Nucleus accumbens (tissue), 56 donors: ENCODE results near the gene SCCPDH.
"Not testable (repeated sequence)": the region's sequence is repeated elsewhere in the genome, so short reads cannot be mapped to it uniquely, and the experiment has no call there.

Source experiments
- DNase-seq, 56 donors: peaks; one replicate each; lab custom pipeline; 2025; lab: John Stamatoyannopoulos, UW

SCCPDH gene

DNA sequence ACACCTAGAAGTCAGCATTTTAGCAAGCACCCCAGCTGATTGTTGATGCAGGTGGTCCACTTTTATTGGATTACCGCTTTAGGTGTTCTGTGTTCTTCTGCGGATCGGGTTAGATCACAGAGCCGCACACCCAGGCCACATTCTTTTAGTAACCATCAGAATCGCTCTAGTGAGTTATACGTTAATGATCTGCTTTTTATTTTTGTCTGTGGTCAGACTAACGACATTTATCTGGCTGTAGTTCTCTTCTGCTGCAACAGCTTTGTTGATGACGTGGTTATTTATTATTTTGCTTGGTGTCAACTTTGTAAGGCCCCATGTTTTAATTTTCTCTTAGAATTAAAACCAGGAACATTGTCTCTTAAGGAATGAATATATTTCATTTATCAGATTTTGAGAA lies 18.2 kb downstream of the SCCPDH start:
- no peak for DNase-seq

- DNase-seq, result not testable (repeated sequence)
These were observed 21.9 kb downstream of the SCCPDH start for GRCh38 chr1:246746155-246746554.

- DNase-seq, result peak in 1 of 56 donors; percentile 6
These were observed 23.8 kb downstream of the SCCPDH start for GRCh38 chr1:246748006-246748405.

- DNase-seq, result no peak
These were observed 24.7 kb downstream of the SCCPDH start for GRCh38 chr1:246748867-246749266.

GRCh38 chr1:246750752-246751151 lies 26.5 kb downstream of the SCCPDH start:
- no peak for DNase-seq

GRCh38 chr1:246753670-246754535 lies 29.7 kb downstream of the SCCPDH start:
- DNase-seq, result peak in 36 of 56 donors; percentile 2 to 72 (median 18)

GRCh38 chr1:246755419-246755818 lies 31.2 kb downstream of the SCCPDH start:
- no peak for DNase-seq

DNA sequence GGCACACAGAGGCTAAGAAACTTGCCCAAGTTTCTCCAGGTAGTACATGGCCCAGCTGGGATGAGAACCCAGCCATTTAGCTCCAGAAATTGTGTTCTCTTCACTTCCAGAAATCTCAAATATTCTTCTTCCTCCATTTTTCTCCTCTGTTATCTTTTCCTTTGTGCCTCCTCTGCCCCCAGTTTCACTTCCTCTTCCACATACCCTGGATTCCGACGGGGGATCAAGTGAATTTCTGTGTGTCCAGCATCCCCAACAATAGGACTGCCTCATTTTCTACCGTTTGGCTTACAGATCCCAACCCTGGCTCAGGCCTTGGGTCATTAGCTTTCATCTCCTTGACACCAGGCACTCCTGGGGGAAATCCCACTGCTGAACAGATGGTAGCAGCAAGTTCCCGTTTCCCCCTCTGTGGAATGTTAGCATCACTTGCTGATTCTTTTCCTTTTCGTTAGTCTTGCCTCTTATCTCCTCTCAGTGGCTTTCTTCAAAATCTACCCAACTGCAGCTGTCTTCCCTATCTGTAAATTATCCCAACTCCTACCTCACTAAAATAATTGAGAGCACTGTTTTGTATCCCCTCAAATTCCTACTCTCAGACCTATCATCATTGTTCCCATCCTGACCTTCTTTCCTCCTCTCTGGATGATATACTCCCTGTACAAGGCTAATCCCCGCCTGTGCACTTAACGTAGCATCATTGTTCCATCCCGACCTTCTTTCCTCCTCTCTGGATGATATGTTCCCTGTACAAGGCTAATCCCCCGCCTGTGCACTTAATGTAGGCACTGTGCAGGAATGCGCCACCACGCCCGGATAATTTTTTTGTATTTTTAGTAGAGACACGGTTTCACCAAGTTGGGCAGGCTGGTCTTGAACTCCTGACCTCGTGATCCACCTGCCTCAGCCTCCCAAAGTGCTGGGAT lies 36.5 kb downstream of the SCCPDH start:
- no peak for DNase-seq

DNA sequence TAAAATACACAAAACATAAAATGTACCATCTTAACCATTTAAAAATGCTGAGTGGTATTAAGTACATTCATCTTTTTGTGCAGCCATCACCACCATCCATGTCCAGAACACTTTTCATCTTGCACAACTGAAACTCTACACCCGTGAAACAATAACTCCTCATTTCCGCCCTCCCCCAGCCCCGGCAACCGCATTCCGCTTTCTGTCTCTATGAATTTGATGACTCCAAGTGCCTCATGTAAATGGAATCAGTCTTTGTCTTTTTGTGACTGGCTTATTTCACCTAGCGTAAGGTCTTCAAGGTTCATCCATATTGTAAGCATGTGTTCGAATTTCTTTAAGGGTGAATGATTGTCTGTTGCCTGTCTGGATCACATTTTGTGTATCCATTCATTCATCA lies 37.2 kb downstream of the SCCPDH start:
- DNase-seq, result no peak

DNA sequence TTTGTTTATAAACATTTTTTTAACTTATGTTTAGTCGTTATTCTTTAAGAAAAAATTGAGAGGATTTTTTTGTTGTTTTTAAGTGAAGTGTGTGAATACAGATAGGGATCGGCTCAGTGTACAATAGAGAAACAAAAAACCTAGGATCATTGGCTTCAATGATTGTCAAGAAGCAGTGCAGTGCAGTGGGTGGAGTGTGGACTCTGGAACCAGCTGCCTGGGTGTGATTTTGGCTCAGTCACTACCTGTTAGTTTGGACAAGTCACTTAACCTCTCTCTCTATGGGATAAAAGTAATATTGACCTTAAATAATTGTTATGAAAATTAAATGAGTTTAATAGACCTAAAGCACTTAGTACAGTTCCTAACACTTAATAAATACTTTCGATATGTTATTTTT lies 41.3 kb downstream of the SCCPDH start:
- no peak for DNase-seq

DNA sequence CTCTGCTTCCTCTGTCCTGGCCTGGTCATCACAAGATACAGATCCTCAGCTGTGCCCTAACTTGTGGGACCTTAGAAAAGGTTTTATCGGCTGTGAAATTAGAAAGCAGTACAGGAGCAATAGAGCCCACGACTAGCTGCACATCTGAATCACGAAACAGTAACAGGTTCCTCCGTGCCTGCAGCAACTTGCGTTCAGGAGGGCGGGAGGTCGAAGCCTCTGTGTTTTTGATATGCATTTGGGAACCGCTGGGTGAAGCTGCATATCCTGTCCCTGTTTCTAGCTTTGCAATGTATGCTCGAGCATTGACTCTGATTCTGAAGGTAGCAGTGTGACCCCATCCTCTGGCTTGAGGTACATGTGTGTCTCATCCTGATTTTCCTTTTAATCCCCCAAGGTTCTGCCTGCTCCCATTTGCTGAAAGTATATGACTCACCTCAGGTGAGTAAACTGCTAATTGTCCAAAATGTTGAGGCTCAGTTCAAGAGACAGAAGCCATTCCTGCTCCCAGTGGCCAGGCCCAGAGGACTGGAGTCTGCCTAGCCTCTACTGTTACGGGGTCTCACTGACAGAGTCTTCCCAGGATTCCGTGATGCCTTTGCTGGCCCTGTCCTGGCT lies 44.3 kb downstream of the SCCPDH start:
- DNase-seq, result no peak

GRCh38 chr1:246769306-246769705 lies 45.1 kb downstream of the SCCPDH start:
- DNase-seq, result peak in 1 of 56 donors; percentile 28

DNA sequence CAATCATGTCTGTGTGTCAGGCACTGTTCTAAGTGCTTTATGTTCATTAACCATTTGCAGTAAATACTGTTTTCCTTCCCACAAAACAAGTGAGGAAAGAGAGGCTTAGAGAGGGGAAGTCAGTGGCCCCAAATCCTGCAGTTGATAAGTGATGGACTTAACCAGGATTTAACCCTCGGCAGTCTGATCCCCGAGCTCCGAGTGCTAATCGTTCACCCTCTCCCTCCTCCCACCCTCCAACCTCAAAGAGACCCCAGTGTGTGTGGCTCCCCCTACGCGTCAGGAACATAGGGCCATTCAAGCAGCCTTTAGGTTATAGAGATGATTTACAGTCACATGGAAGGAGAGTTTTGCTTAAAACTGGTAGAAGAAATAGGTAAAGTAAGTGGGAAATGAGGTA lies 47.2 kb downstream of the SCCPDH start:
- DNase-seq, result no peak

GRCh38 chr1:246772686-246773085 lies 48.5 kb downstream of the SCCPDH start:
- no peak for DNase-seq

GRCh38 chr1:246773213-246773641 lies 49.0 kb downstream of the SCCPDH start:
- DNase-seq, result no peak

DNA sequence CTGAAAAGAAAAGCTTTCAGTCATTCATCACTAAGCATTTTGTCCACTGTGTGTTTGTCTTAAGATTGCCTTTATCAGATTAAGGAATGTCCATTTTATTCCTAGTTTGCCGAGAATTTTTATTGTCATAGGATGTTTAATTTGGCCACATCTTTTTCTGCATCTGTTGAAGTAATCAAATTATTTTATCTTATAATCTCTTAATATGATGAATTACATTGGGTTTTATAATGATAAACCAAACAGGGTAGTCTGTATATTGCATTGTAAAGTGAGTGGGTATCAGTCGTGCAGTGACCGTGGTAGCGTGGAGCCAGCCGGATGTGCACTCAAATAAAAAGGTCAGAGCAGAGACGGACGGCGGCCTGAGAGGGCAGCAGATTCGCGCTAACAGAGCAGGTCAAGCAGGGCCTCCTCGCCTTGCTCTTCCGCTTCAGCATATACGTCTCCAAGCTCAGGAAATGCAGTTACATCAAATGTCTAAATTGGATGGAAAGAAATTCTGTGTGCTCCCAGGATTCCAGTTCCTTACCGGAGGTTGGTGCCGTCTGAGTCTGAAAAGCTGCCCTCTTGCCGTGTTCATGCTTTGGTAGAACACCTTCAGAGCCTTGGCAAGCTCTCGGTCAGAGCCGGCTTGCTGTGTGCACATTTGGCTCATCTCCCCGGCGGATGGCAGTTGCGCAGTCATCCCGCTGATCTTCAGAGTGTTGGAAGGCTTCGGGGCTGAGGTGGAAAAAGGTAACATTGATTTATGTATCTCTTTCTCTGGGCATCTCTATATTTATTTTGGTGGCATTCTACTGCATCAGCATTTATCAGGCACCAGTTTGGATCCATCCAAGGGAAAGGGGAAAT lies 51.5 kb downstream of the SCCPDH start:
- no peak for DNase-seq

- DNase-seq, result no peak
These were observed 52.7 kb downstream of the SCCPDH start for GRCh38 chr1:246776923-246777322.

GRCh38 chr1:246778663-246779062 lies 54.5 kb downstream of the SCCPDH start:
- no peak for DNase-seq

- no peak for DNase-seq
These were observed 55.5 kb downstream of the SCCPDH start for GRCh38 chr1:246779561-246780175.
